MM.1S (cell line): ENCODE measurements around the gene SAA4.

Experiments
- CTCF ChIP-seq: fragments of 300-600 bp; sonication (generic); IDR thresholded peaks from 2 replicates; pipeline ENCODE4 v1.5.1; 2016; ENCODE audit warnings: antibody characterized with exemption, low read length, mixed read lengths
- EZH2 ChIP-seq: fragments of 300-600 bp; sonication (generic); optimal IDR thresholded peaks from 2 replicates; pipeline ENCODE3; 2017; ENCODE audit warnings: low read depth, mild to moderate bottlenecking, antibody characterized with exemption, low read length, mixed read lengths

GRCh38 chr11:18282626-18283025 is 46.0 kb upstream of the SAA4 start:
- TF ChIP-seq EZH2 (no peak), CTCF (no peak)
